VCaP (cell line): ENCODE measurements around the gene ADAMTS7.
A peak's percentile ranks its signal among the peaks of the same experiment; 100 is the strongest.
"Not testable (repeated sequence)": the region's sequence is repeated elsewhere in the genome, so short reads cannot be mapped to it uniquely, and the experiment has no call there.

Source experiments
- H3K27ac ChIP-seq: fragments of 450-650 bp; 2 replicates; pipeline ENCODE4 v1.5.1; 2017
- TF ChIP-seq, protein P1 (sequence below): fragments of 450-650 bp; conservative IDR thresholded peaks from 2 replicates; pipeline ENCODE4 v1.5.1; 2017; ENCODE audit warnings: mild to moderate bottlenecking, moderate library complexity

Gene ADAMTS7

DNA sequence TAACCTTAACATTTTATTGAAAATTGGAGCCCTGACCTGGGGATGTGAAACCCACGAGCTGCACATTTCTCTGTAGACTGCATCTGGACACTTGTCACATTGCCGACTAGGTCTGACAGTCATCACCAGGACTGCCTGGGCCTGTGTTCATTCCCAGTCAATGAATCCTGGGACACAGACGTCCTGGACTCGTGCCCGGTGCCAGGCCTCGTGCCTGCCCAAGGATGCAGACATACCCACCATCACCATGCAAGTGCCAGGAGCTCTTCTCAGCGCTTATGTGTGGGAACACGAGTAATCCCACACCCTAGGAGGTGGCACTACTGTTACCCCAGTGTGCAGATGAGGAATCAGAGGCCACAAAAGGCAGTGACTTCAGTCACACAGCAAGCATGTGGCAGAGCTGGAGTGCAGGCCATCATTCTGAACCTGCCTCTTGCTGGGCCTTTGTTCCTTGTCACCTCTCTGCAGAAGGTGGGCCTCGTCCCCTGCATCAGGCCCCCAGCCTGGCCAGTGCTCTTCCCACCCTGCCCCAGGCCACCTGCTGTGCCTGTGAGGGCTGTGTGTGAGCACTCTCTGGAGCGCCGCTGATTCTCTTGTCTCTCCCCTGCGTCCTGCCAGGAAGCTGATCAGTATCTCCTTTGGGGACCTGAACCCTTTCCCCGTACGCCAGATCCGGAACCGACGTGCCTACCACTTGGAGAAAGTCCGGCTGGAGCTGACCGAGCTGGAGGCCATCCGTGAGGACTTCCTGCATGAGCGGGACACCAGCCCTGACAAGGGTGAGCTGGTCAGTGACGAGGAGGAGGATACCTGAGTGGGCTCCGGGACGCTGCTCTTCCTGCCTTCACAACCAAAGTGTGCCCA, 58.5 kb downstream of the ADAMTS7 start:
- H3K27ac ChIP-seq: no peak overlapping the region
- TF ChIP-seq, protein P1, sequence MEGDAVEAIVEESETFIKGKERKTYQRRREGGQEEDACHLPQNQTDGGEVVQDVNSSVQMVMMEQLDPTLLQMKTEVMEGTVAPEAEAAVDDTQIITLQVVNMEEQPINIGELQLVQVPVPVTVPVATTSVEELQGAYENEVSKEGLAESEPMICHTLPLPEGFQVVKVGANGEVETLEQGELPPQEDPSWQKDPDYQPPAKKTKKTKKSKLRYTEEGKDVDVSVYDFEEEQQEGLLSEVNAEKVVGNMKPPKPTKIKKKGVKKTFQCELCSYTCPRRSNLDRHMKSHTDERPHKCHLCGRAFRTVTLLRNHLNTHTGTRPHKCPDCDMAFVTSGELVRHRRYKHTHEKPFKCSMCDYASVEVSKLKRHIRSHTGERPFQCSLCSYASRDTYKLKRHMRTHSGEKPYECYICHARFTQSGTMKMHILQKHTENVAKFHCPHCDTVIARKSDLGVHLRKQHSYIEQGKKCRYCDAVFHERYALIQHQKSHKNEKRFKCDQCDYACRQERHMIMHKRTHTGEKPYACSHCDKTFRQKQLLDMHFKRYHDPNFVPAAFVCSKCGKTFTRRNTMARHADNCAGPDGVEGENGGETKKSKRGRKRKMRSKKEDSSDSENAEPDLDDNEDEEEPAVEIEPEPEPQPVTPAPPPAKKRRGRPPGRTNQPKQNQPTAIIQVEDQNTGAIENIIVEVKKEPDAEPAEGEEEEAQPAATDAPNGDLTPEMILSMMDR: no peak

DNA sequence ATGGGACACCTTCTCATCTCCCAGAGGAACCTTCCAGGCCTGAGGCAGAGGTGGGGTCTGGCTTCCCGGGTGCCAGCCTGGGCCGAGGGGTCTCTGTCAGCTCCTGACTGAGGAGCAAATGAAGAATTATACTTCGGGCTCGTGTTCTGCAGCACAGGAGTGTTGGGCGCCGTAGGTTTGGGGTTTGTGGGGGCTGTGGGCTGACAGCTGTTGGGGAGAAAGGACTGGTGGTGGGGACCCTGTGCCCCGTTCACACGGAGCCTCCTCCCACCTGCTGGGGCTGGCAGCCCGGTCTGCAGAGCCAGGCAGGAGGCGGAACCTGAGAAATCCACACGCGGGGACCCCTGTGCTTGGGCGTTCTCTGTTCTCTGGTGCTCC, 59.7 kb downstream of the ADAMTS7 start:
- TF ChIP-seq, protein P1: no peak
- H3K27ac ChIP-seq: no peak overlapping the region

DNA sequence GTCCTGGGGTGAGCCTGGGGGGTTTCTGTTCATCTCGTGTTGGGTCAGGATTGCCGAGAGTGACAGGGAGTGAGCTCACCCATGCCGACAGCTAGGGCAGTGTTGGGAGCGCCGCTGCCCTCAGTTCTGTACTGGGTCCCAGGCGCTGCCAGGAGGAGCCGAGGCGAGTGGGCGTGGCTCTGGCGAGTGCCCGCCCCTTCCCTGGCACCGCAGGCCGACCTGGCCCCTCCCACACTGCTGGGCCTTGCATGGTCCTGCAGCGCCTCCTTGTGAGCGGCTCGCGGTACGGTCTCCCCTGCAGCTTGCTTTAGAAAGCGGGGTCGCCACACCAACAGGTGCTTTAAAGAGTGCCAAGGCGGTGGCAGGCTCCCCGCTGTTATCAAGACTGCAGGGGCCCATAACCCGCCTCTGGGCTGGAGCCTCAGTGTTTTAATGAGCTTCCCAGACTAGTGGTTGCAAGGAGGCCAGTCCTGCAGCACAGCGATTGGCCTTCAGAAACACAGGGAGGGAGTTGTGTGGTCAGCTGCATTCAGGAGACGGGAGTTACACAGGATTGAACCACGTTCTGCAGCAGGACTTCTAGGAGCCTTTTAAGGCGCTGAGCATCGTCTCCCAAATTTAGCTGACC, 60.2 kb downstream of the ADAMTS7 start:
- H3K27ac ChIP-seq: not testable (repeated sequence)

DNA sequence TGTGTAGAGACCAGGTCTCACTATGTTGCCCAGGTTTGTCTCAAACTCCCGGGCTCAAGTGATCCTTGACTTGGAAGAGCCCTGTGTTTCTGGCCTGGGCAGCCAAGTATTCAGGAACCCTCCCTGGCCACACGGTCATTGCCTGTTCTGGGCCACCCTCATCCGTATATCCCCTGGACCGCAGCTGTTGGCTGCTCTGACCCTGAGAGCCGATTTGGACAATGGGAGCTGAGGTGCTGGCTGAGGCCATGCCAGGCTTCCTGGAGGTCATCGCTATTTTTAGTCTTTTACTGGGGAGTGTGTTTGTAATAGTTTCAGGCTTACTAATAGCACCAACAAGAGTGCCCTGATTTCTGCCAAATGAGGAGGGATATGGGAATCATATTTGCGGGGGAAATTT, 60.7 kb downstream of the ADAMTS7 start:
- TF ChIP-seq, protein P1: no peak

DNA sequence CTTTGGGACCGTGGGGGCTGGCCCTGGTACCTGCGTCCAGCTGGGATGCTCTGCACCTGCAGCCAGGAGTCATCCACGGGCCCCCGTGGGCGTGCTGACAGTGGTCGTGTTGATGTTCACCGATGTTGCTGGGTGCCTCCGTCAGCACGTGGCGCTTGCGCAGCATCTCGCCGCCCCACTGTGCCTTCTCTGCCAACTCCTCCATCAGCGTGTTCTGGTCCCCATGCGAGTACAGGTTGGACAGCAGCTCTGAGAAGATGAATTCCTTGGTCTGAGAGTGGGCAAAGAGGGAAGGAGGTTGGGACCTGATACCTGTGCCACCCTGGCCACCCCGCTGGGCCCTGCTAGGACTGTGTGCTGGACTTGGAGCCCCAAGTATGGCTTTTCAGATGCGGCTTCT, 61.4 kb downstream of the ADAMTS7 start:
- TF ChIP-seq, protein P1: no peak
- no peak overlapping the region for H3K27ac ChIP-seq

More for the DNA sequence above, 60.7 kb downstream of the ADAMTS7 start:
- H3K27ac ChIP-seq: no peak overlapping the region

DNA sequence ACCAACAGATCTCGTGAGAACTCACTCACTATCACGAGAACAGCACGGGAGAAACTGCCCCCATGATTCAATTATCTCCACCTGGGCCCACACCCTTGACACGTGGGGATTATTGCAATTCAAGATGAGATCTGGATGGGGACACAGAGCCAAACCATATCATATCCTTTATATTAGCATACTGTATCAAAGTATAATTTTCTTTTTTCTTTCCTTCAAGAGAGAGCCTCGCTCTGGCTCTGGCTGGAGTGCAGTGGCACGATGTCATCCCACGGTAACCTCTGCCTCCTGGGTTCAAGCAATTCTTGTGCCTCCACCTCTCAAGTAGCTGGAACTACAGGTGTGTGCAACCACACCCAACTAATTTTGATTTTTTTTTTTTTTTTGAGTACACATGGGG, 63.4 kb downstream of the ADAMTS7 start:
- H3K27ac ChIP-seq: not testable (repeated sequence)

DNA sequence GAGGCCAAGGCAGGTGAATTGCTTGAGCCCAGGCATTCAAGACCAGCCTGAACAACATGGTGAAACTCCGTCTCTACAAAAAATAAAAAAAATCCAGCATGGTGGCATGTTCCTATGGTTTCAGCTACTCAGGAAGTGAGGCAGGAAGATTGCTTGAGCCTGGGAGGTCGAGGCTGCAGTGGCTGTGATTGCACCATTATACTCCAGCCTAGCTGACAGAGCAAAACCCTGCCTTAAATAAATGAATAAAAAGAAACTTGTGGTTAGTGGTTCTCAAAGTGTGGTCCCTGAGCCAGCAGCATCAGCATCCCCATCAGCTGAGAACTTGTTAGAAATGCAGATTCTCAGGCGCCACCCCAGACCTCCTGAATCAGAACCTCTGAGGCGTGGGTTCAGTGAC, 69.6 kb downstream of the ADAMTS7 start:
- not testable (repeated sequence) for H3K27ac ChIP-seq

DNA sequence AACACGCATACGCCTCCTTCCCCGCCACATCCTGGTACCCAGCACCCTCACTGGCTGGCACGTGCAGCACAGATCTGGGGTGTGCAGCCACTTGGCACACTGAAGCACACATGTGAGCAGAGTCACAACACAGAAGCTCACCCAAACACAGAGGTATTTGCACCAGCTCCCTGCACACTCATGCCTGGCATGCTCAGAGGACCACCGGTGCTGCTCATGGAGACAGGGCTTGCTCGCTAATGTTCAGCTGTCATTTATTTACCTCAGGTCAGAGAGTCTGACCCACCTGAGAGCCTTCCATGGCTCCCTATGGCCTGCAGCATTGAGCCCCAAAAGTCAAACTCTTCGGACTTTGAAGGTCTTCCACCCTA, 70.4 kb downstream of the ADAMTS7 start:
- TF ChIP-seq, protein P1: no peak

DNA sequence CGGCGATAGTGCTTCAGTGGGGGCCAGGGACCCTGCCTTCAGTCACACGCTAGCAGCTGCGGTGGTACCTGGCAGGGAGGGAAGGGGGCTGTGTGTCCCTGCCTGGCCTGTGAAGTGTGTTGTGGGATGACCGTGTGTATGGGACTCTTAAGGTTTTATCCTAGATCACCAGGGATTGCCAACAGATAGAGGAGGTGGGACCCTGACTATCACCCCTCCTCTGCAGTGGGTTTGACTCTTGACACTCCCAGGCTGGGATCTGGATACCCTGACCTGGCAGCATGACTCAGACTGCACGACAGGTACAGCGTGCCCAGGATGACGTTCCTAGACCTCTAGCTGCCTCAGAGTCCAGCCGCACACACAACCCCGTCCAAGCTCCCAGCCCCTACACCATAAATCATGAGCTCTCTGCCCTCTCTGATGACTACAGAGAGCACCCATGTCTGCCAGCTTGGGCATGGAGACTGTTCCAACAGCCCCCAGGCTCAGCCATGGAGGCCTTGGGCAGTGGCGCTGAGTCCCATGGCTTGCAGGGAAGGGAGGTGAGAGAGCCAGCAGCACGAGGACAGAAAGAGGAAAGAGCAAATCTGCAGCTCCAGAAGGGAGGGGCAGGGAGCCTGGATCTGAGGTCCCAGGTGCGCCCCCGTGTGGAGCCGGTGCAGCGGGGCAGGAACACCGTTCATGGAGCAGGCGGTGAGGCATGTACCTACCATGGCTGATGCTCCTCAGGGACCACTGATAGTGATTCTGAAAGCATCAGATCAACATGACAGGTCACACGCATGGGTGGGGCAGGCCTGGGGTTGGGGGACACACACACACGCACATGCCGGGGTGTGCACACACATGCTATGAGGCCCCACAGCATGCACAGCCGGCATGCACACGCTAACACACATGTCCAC, 71.0 kb downstream of the ADAMTS7 start:
- TF ChIP-seq, protein P1: peak; percentile 74
- H3K27ac ChIP-seq: no peak overlapping the region

More for the DNA sequence above, 70.4 kb downstream of the ADAMTS7 start:
- no peak overlapping the region for H3K27ac ChIP-seq
